Retinal pigment epithelial cell (primary cell): ENCODE data around the gene ZNF142.

Source experiments
- DNase-seq: peaks from one replicate; pipeline ENCODE4 v3.0.0-alpha.2; 2010; ENCODE audit warnings: low read depth
- H3K4me3 ChIP-seq: 2 replicates; pipeline ENCODE4 v1.5.1; 2011; ENCODE audit warnings: mild to moderate bottlenecking, low read length, control low read depth, moderate library complexity
- CTCF ChIP-seq: conservative IDR thresholded peaks from 2 replicates; pipeline ENCODE4 v1.5.1; 2011; ENCODE audit warnings: low read depth, low read length, control low read depth, inconsistent platforms

ZNF142 gene

GRCh38 chr2:218659258-218659987 is at the start of gene ZNF142, which contains the start of gene BCS1L:
Gene ZNF142 (minus strand): TSS chr2:218659623. CDS start chr2:218656429, 3,194 bp downstream.
Gene BCS1L (plus strand): TSS chr2:218659683. CDS start chr2:218660988, 1,305 bp downstream.
- TF ChIP-seq CTCF, result no peak
- peak; percentile 31 for DNase-seq
- peak within 1 kb of the TSS; percentile 91 for H3K4me3 ChIP-seq

GRCh38 chr2:218708086-218708485 is 48.7 kb upstream of the ZNF142 start:
- no peak for TF ChIP-seq CTCF

GRCh38 chr2:218703341-218703740 is 43.9 kb upstream of the ZNF142 start:
- no peak for DNase-seq
- H3K4me3 ChIP-seq, result no peak overlapping the region
- no peak for TF ChIP-seq CTCF

More at GRCh38 chr2:218708086-218708485, 48.7 kb upstream of the ZNF142 start:
- H3K4me3 ChIP-seq, result no peak overlapping the region
- DNase-seq, result no peak

GRCh38 chr2:218701806-218702205 is 42.4 kb upstream of the ZNF142 start:
- H3K4me3 ChIP-seq, result no peak overlapping the region
- DNase-seq, result no peak
- no peak for TF ChIP-seq CTCF

- DNase-seq, result no peak
- no peak overlapping the region for H3K4me3 ChIP-seq
- no peak for TF ChIP-seq CTCF
Measured at GRCh38 chr2:218698885-218699284, 39.5 kb upstream of the ZNF142 start.

- no peak for DNase-seq
- no peak overlapping the region for H3K4me3 ChIP-seq
- TF ChIP-seq CTCF, result no peak
Measured at GRCh38 chr2:218694405-218695145, 35.2 kb upstream of the ZNF142 start.
